Measurements from ENCODE around the gene NELFA.
"Not testable (repeated sequence)": the region's sequence is repeated elsewhere in the genome, so short reads cannot be mapped to it uniquely, and the experiment has no call there.

NELFA gene

GRCh38 chr4:2043396-2044118 lies 34.8 kb upstream of the NELFA start:
- H3K27me3 Mint-ChIP-seq: peaks cover 6% of the 10 kb centered on the region
- H3K4me1 Mint-ChIP-seq (ENCODE audit: low read depth): peaks cover 2% of the 10 kb centered on the region
- H3K27ac Mint-ChIP-seq: no peak overlapping the region
- no peaks in the 10 kb centered on the region for H3K9me3 Mint-ChIP-seq (ENCODE audit: low read depth)
- peak overlapping the region; percentile 73 for H3K4me3 Mint-ChIP-seq
- H3K36me3 Mint-ChIP-seq: no peaks in the 10 kb centered on the region

- H3K4me1 Mint-ChIP-seq (ENCODE audit: low read depth): peaks cover 2% of the 10 kb centered on the region
Observed at GRCh38 chr4:2042947-2043395, 34.2 kb upstream of the NELFA start.

GRCh38 chr4:2042204-2042946 lies 33.6 kb upstream of the NELFA start:
- Mint-ChIP-seq H3K36me3 (no peaks in the 10 kb centered on the region), H3K27ac (no peak overlapping the region), H3K27me3 (peaks cover 6% of the 10 kb centered on the region), H3K4me1 (ENCODE audit: low read depth) (peaks cover 2% of the 10 kb centered on the region), H3K4me3 (peak overlapping the region; percentile 73), H3K9me3 (ENCODE audit: low read depth) (no peaks in the 10 kb centered on the region)

More at GRCh38 chr4:2042947-2043395, 34.2 kb upstream of the NELFA start:
- no peaks in the 10 kb centered on the region for H3K36me3 Mint-ChIP-seq
- H3K27ac Mint-ChIP-seq: no peak overlapping the region
- peaks cover 6% of the 10 kb centered on the region for H3K27me3 Mint-ChIP-seq
- H3K9me3 Mint-ChIP-seq (ENCODE audit: low read depth): no peaks in the 10 kb centered on the region
- peak overlapping the region; percentile 73 for H3K4me3 Mint-ChIP-seq

- Mint-ChIP-seq H3K36me3 (no peaks in the 10 kb centered on the region), H3K9me3 (ENCODE audit: low read depth) (no peaks in the 10 kb centered on the region), H3K4me3 (peak overlapping the region; percentile 81), H3K27me3 (peaks cover 8% of the 10 kb centered on the region), H3K4me1 (ENCODE audit: low read depth) (peaks cover 2% of the 10 kb centered on the region), H3K27ac (no peak overlapping the region)
Observed at GRCh38 chr4:2041239-2042130, 32.7 kb upstream of the NELFA start.

GRCh38 chr4:2040391-2041238 lies 31.8 kb upstream of the NELFA start:
- Mint-ChIP-seq H3K36me3 (no peaks in the 10 kb centered on the region), H3K4me3 (peak overlapping the region; percentile 58), H3K27me3 (peaks cover 8% of the 10 kb centered on the region), H3K9me3 (ENCODE audit: low read depth) (no peaks in the 10 kb centered on the region), H3K4me1 (ENCODE audit: low read depth) (peaks cover 2% of the 10 kb centered on the region), H3K27ac (no peak overlapping the region)

GRCh38 chr4:2036866-2037265 lies 28.1 kb upstream of the NELFA start:
- H3K27ac Mint-ChIP-seq: no peak overlapping the region
- H3K4me3 Mint-ChIP-seq: no peak overlapping the region
- H3K36me3 Mint-ChIP-seq: no peaks in the 10 kb centered on the region
- H3K27me3 Mint-ChIP-seq: peaks cover 8% of the 10 kb centered on the region
- peaks cover 2% of the 10 kb centered on the region for H3K4me1 Mint-ChIP-seq (ENCODE audit: low read depth)
- H3K9me3 Mint-ChIP-seq (ENCODE audit: low read depth): no peaks in the 10 kb centered on the region

GRCh38 chr4:2036327-2036726 lies 27.6 kb upstream of the NELFA start:
- Mint-ChIP-seq H3K36me3 (no peaks in the 10 kb centered on the region), H3K9me3 (ENCODE audit: low read depth) (no peaks in the 10 kb centered on the region), H3K27me3 (peaks cover 8% of the 10 kb centered on the region), H3K27ac (no peak overlapping the region), H3K4me3 (no peak overlapping the region), H3K4me1 (ENCODE audit: low read depth) (peaks cover 2% of the 10 kb centered on the region)

GRCh38 chr4:2031161-2031560 lies 22.4 kb upstream of the NELFA start:
- not testable (repeated sequence) for H3K36me3 Mint-ChIP-seq

GRCh38 chr4:2027120-2027519 lies 18.3 kb upstream of the NELFA start:
- H3K4me3 Mint-ChIP-seq; H3K27ac Mint-ChIP-seq; H3K9me3 Mint-ChIP-seq (ENCODE audit: low read depth); H3K4me1 Mint-ChIP-seq (ENCODE audit: low read depth); H3K36me3 Mint-ChIP-seq: not testable (repeated sequence)
- H3K27me3 Mint-ChIP-seq: peaks cover 16% of the 10 kb centered on the region

More at GRCh38 chr4:2031161-2031560, 22.4 kb upstream of the NELFA start:
- H3K4me3 Mint-ChIP-seq; H3K27ac Mint-ChIP-seq; H3K4me1 Mint-ChIP-seq (ENCODE audit: low read depth); H3K9me3 Mint-ChIP-seq (ENCODE audit: low read depth): not testable (repeated sequence)
- peaks cover 12% of the 10 kb centered on the region for H3K27me3 Mint-ChIP-seq

- Mint-ChIP-seq H3K36me3 (no peaks in the 10 kb centered on the region), H3K27ac (no peak overlapping the region), H3K9me3 (ENCODE audit: low read depth) (no peaks in the 10 kb centered on the region), H3K4me3 (no peak overlapping the region), H3K4me1 (ENCODE audit: low read depth) (no peaks in the 10 kb centered on the region), H3K27me3 (peaks cover 21% of the 10 kb centered on the region)
Observed at GRCh38 chr4:2025817-2026216, 17.0 kb upstream of the NELFA start.

GRCh38 chr4:2024683-2025082 lies 15.9 kb upstream of the NELFA start:
- Mint-ChIP-seq H3K27ac (no peak overlapping the region), H3K9me3 (ENCODE audit: low read depth) (no peaks in the 10 kb centered on the region), H3K4me1 (ENCODE audit: low read depth) (no peaks in the 10 kb centered on the region), H3K36me3 (no peaks in the 10 kb centered on the region), H3K27me3 (peaks cover 19% of the 10 kb centered on the region), H3K4me3 (no peak overlapping the region)

- H3K9me3 Mint-ChIP-seq (ENCODE audit: low read depth); H3K4me1 Mint-ChIP-seq (ENCODE audit: low read depth); H3K36me3 Mint-ChIP-seq; H3K4me3 Mint-ChIP-seq; H3K27ac Mint-ChIP-seq: not testable (repeated sequence)
- H3K27me3 Mint-ChIP-seq: peaks cover 18% of the 10 kb centered on the region
Observed at GRCh38 chr4:2021358-2022018, 12.7 kb upstream of the NELFA start.

- Mint-ChIP-seq H3K27me3 (peaks cover 3% of the 10 kb centered on the region), H3K27ac (no peak overlapping the region), H3K4me3 (no peak overlapping the region), H3K36me3 (no peaks in the 10 kb centered on the region), H3K9me3 (ENCODE audit: low read depth) (no peaks in the 10 kb centered on the region), H3K4me1 (ENCODE audit: low read depth) (peaks cover 4% of the 10 kb centered on the region)
Observed at GRCh38 chr4:2015008-2015407, 6.2 kb upstream of the NELFA start.

GRCh38 chr4:2011583-2011982 lies 2.8 kb upstream of the NELFA start:
- no peak overlapping the region for H3K27ac Mint-ChIP-seq
- no peaks in the 10 kb centered on the region for H3K9me3 Mint-ChIP-seq (ENCODE audit: low read depth)
- no peaks in the 10 kb centered on the region for H3K27me3 Mint-ChIP-seq
- H3K4me1 Mint-ChIP-seq (ENCODE audit: low read depth): peaks cover 19% of the 10 kb centered on the region
- H3K36me3 Mint-ChIP-seq: no peaks in the 10 kb centered on the region
- H3K4me3 Mint-ChIP-seq: no peak overlapping the region

Measured in activated naive CD8-positive, alpha-beta T cell (primary cell).